PC-3 (cell line): ENCODE measurements around the gene VPS33B. TPM values are rescaled to one million over a fixed set of nuclear protein-coding genes. Genes with fewer than 3 reads are reported as not detected.

ENCODE experiments used
- ATAC-seq: fragments of 200-7000 bp; cut with Tn5 transposase; 2 replicates; pipeline ENCODE4 v1.9.1; 2020; ENCODE audit warnings: mild to moderate bottlenecking, moderate library complexity
- BruUV-seq: library from RNA; stranded (reverse); fragments of 400-500 nt; replicated peaks from 2 replicates; lab custom pipeline; 2021; lab: Mats Ljungman, UMichigan
- CTCF ChIA-PET: fragments of 300-600 bp; sonication (Branson Sonifier 250); formaldehyde crosslinking; loops from one replicate; lab custom pipeline; 2022; ENCODE audit warnings: antibody characterized with exemption; lab: Charles Lee
- POLR2A ChIA-PET: fragments of 300-600 bp; sonication (Branson Sonifier 250); formaldehyde crosslinking; loops from one replicate; lab custom pipeline; 2022; ENCODE audit warnings: antibody characterized with exemption; ENCODE audit not compliant: unreplicated experiment; lab: Charles Lee
- DNase-seq: peaks from one replicate; pipeline ENCODE4 v3.0.0-alpha.2; 2015
- H2AFZ ChIP-seq: fragments of 300-600 bp; sonication (generic); 2 replicates; pipeline ENCODE4 v1.6.0; 2016; ENCODE audit warnings: antibody characterized with exemption, low read length
- H3F3A ChIP-seq: fragments of 300-600 bp; sonication (generic); one replicate; pipeline ENCODE4 v1.6.0; 2017; ENCODE audit warnings: antibody characterized with exemption, low read length, control low read depth, mild to moderate bottlenecking; ENCODE audit not compliant: unreplicated experiment
- H3K27ac ChIP-seq: fragments of 300-600 bp; sonication (generic); 2 replicates; pipeline ENCODE4 v1.5.1; 2016; ENCODE audit warnings: mild to moderate bottlenecking, low read length
- H3K27me3 ChIP-seq: fragments of 300-600 bp; sonication (generic); 2 replicates; pipeline ENCODE4 v1.6.1; 2016; ENCODE audit warnings: low read length, mixed read lengths
- H3K36me3 ChIP-seq: fragments of 300-600 bp; sonication (generic); 2 replicates; pipeline ENCODE4 v1.6.1; 2016; ENCODE audit warnings: low read depth, mixed run types, low read length, mixed read lengths
- H3K4me1 ChIP-seq: fragments of 300-600 bp; sonication (generic); 2 replicates; pipeline ENCODE4 v1.5.1; 2016; ENCODE audit warnings: low read length; ENCODE audit not compliant: insufficient read depth
- H3K4me2 ChIP-seq: fragments of 300-600 bp; sonication (generic); 2 replicates; pipeline ENCODE4 v1.6.0; 2016; ENCODE audit warnings: low read length
- H3K4me3 ChIP-seq: fragments of 300-600 bp; sonication (generic); 2 replicates; pipeline ENCODE4 v1.5.1; 2016; ENCODE audit warnings: mild to moderate bottlenecking, low read length, mixed read lengths
- H3K79me2 ChIP-seq: fragments of 300-600 bp; sonication (generic); 2 replicates; pipeline ENCODE4 v1.6.1; 2017; ENCODE audit warnings: low read length, mixed read lengths
- H3K9ac ChIP-seq: fragments of 300-600 bp; sonication (generic); 2 replicates; pipeline ENCODE4 v1.6.0; 2016; ENCODE audit warnings: mild to moderate bottlenecking, low read length
- H3K9me2 ChIP-seq: fragments of 300-600 bp; sonication (generic); replicated peaks from 2 replicates; pipeline ENCODE4 v1.6.1; 2016; ENCODE audit warnings: mixed run types, low read length, mixed read lengths
- H3K9me3 ChIP-seq: fragments of 300-600 bp; sonication (generic); 2 replicates; pipeline ENCODE4 v1.6.1; 2016; ENCODE audit warnings: low read length, mixed read lengths
- H4K20me1 ChIP-seq: fragments of 300-600 bp; sonication (generic); 2 replicates; pipeline ENCODE4 v1.6.1; 2016; ENCODE audit warnings: low read length, mixed read lengths
- CTCF ChIP-seq: fragments of 300-600 bp; sonication (generic); conservative IDR thresholded peaks from 2 replicates; pipeline ENCODE4 v1.5.1; 2017; ENCODE audit warnings: antibody characterized with exemption, low read depth, mild to moderate bottlenecking, low read length
- EZH2 ChIP-seq: fragments of 300-600 bp; sonication (generic); IDR thresholded peaks from one replicate; pipeline ENCODE4 v1.6.1; 2017; ENCODE audit warnings: antibody characterized with exemption, mild to moderate bottlenecking, low read length; ENCODE audit not compliant: unreplicated experiment
- EZH2phosphoT487 ChIP-seq: fragments of 300-600 bp; sonication (generic); IDR thresholded peaks from 2 replicates; pipeline ENCODE4 v1.6.1; 2018; ENCODE audit warnings: mild to moderate bottlenecking, antibody characterized with exemption, low read length, borderline replicate concordance
- intact Hi-C: fragments of 100-400 bp; cut with micrococcal nuclease; formaldehyde crosslinking; loops from 2 replicates; pipeline ENCODE4 v1.9.0; 2023
- total RNA-seq: library from RNA; depleted of rRNA; stranded (reverse); fragments of >200 nt; gene quantifications from 2 replicates; pipeline ENCODE4 v1.2.3, GENCODE V29; 2014

The VPS33B gene
- total RNA-seq, 1 experiment from 2014 or later, result 8.0 TPM

- no peaks in the 10 kb centered on the region for H3K36me3 ChIP-seq
- no peaks in the 10 kb centered on the region for H4K20me1 ChIP-seq
- no peak overlapping the region for H3K4me2 ChIP-seq
- intact Hi-C loops, result no loop called here
- BruUV-seq, result no TSS peak
- H3K9ac ChIP-seq, result no peak overlapping the region
- no peak overlapping the region for H2AFZ ChIP-seq
- H3K9me2 ChIP-seq, result no peaks in the 10 kb centered on the region
- H3K79me2 ChIP-seq, result no peaks in the 10 kb centered on the region
- no peak overlapping the region for H3K27ac ChIP-seq
- ChIA-PET POLR2A (no interaction called here), CTCF (no interaction called here)
- no peak overlapping the region for H3K4me3 ChIP-seq
- H3K9me3 ChIP-seq, result no peaks in the 10 kb centered on the region
- DNase-seq (no peak), ATAC-seq (no peak)
- H3K27me3 ChIP-seq, result peaks cover 37% of the 10 kb centered on the region
- H3F3A ChIP-seq, result no peaks in the 10 kb centered on the region
- no peak for TF ChIP-seq CTCF
- no peak for TF ChIP-seq EZH2
- no peak for TF ChIP-seq EZH2phosphoT487
- no peaks in the 10 kb centered on the region for H3K4me1 ChIP-seq
Measured at GRCh38 chr15:91070872-91071271, 48.5 kb upstream of the VPS33B start.

- DNase-seq (no peak), ATAC-seq (no peak)
- BruUV-seq, result no TSS peak
- Histone ChIP-seq H3K79me2 (no peaks in the 10 kb centered on the region), H3K4me2 (no peak overlapping the region), H3K9ac (no peak overlapping the region), H4K20me1 (no peaks in the 10 kb centered on the region), H3K9me3 (peaks cover 3% of the 10 kb centered on the region; the same call in 1 of the 2 replicates), H3K4me3 (no peak overlapping the region), H3F3A (no peaks in the 10 kb centered on the region), H3K36me3 (no peaks in the 10 kb centered on the region), H3K9me2 (no peaks in the 10 kb centered on the region), H3K4me1 (no peaks in the 10 kb centered on the region), H3K27me3 (peaks cover 37% of the 10 kb centered on the region), H2AFZ (no peak overlapping the region), H3K27ac (no peak overlapping the region)
- intact Hi-C loops, result no loop called here
- CTCF ChIA-PET, result no interaction called here
- POLR2A ChIA-PET, result no interaction called here
- TF ChIP-seq CTCF (peak; percentile 34), EZH2 (no peak), EZH2phosphoT487 (no peak)
Measured at GRCh38 chr15:91068966-91069365, 46.6 kb upstream of the VPS33B start.

GRCh38 chr15:91068436-91068835 is 46.0 kb upstream of the VPS33B start:
- intact Hi-C loops, result no loop called here
- Histone ChIP-seq H3K36me3 (no peaks in the 10 kb centered on the region), H2AFZ (no peak overlapping the region), H3K4me3 (no peak overlapping the region), H3K27me3 (peaks cover 36% of the 10 kb centered on the region), H3K9ac (no peak overlapping the region), H3K4me2 (no peak overlapping the region), H3K4me1 (no peaks in the 10 kb centered on the region), H4K20me1 (no peaks in the 10 kb centered on the region), H3F3A (no peaks in the 10 kb centered on the region), H3K79me2 (no peaks in the 10 kb centered on the region), H3K9me3 (peaks cover 3% of the 10 kb centered on the region; the same call in 1 of the 2 replicates), H3K27ac (no peak overlapping the region), H3K9me2 (no peaks in the 10 kb centered on the region)
- DNase-seq, result no peak
- no peak for ATAC-seq
- no TSS peak for BruUV-seq
- CTCF ChIA-PET, result no interaction called here
- POLR2A ChIA-PET, result no interaction called here
- no peak for TF ChIP-seq EZH2phosphoT487
- TF ChIP-seq CTCF, result no peak
- TF ChIP-seq EZH2, result no peak
